Measurements from ENCODE around the gene KRT84.
A peak's percentile ranks its signal among the peaks of the same experiment; 100 is the strongest.

Gene KRT84

DNA sequence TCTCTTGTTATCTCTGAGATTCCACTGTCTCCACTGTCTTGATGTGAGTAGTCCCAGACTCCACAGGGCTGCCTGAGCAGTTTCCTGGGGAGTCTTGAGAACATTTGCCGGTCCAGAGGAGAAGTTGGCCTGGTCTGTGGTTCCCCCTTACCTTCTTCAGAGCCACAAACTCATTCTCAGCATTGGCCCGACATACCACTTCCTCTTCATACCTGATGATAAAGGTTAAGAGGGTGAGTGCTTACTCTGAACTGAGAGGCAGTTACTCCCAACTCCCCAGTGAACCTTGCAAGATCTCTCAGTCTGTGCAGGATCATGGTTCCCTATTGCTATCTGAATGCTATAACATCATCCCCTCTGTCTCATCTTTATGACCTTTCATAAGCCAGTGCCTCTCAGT, 2.6 kb downstream of the KRT84 start:
- no peak for DNase-seq

DNA sequence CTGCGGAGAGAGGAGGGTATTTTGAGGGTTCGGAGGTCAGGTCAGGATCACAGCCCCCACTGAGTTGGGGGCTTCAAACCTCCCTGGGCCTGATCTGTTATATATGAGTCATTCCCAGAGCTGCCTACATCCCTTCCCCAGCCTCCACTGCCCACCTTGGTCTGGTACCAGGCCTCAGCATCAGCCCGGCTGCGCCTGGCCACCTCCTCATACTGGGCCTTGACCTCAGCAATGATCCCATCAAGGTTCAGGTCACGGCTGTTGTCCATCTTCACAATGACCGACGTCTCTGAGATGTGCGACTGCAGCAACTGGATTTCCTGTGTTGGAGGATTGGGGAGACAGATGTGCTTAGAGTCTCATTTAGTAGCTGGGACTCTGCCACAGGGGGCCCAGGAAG, 4.2 kb downstream of the KRT84 start:
- no peak for DNase-seq

DNA sequence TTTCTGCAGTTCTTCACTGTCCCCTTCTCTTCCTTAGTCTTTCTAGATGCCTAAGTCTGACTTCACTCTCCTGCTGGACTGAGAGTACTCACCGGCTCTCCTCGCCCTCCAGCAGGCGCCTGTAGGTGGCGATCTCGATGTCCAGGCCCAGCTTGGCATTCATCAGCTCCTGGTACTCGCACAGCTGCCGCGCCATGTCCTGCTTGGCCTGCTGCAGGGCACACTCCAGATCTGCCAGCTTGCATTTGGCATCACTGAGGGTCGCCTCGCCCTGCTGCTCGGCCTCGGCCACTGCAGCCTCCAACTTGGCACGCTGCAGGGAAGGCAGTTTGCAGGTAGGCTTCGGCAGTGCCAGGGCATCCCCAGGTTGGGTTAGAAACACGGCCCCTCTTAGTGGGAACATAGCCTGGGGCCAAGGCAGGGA, 5.2 kb downstream of the KRT84 start:
- peak; percentile 10 to 55 (median 33) for DNase-seq

DNA sequence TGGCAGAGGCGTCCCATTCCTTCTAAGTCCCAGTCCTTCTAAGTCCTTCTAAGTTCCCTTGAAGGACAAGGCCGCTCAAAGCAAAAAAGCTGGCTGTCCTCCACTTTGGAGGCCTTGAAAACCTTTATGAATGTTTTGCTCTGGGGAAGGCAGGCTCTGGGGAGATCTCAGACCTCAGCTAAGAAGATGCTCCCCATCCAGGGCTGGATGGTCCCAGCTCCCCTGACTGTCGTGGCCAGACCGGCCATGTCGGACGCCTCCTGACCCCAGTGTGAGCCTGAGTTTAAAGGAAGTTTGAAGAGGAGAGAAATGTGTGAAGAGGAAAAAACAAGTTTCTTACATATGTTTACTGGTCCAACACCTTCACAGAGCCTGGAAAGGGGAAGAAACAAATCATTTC, 5.9 kb downstream of the KRT84 start:
- DNase-seq: no peak

DNA sequence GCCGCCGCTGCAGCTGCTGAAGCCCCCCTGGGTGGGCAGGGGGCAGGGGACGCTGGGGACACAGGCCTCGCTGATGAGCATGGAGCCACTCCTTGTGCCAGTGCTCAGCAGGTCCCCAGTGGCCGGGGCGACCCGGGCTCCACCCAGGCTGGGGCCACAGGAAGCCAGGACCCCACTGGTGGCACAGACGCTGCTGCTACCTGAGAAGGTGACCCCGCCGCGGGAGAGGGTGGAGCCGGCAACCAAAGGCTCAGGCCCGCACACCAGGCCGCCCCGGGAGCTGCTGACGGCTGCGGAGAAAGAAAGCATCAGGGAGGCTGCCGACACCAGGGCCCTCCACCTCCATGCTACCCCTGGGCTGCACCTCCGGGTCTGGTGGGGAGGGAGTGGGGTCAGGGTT, 7.4 kb downstream of the KRT84 start:
- no peak for DNase-seq

DNA sequence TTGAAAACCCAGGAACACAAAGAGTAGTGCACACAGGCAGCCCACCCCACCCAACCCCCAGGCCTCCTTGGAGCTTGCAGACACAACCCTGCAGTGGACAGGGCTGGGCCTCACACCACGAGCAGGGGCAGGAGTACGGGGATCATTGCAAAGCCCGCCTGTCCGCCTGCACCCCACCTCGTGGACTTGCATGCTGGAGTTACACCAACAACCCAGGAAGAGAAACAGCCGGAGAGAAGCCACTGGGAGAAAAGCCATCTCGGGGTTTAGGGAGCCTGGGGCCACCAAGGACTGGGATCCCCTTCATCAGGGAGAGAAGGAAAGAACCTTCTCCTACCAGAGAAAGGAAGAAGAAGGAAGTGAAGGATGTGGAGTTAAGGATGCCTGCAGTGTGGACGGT, 8.2 kb downstream of the KRT84 start:
- DNase-seq: no peak

DNA sequence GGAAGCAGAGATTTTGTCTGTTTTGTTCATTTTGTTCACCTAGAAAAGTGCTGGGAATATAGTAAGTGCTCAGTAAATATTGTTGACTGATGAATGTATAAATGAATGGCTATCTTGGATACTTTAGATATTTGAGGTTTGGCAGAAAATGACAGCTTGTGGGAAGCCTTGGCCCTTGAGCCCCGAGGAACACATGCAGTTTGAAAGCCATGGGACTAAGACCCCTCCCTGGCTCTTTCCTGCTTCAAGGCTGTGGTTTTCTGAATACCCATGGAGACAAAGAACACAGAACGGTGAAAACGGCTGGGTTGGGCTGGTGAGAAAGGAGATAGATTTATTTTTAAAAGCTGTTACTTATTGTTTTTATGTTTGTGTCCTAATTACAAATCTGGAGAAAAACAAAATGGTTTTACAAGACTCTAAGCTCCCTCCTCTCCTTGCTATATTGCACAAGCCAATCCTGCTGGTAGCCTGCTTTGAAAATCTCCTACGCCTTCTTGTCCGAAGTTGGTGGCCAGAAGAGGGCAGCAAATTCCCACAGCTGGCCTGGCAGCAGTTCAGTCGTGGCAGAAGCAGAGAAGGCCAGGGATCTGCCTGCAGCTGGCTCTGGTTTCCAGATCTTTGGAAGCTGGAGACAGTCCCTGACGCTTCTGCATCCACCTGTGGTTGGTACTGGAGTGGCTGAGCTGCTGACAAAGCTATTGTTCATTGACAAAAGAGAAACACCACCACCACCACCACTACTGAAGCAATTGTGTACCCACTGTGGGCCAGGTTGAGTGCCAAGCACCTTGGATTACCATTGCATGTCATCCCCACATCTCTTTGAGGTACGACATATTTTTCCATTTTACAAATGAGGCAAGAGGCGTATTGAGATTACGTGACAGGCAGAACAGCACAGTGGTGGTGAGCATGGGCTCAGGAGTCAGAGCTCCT, 13.0 kb downstream of the KRT84 start:
- peak; percentile 80 to 89 (median 87) for DNase-seq

DNA sequence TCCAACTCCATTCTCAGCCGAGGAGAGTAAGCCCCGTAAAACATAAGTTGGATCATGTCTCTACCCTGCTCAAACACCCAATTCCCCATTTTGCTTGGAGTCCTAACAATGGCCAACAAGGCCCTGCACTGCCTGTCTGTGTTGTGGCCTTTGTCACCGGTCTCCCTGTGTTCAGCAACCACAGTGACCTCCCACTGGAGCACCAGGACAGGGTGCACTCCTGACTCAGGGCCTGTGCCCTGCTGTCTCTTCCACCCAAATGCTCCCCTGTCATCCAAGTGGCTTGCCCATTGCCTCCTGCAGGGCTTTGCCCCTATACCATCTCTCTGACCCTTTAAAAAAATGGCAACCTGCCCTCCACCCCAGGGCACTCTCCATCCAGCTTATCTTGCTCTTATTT, 13.7 kb downstream of the KRT84 start:
- no peak for DNase-seq

DNA sequence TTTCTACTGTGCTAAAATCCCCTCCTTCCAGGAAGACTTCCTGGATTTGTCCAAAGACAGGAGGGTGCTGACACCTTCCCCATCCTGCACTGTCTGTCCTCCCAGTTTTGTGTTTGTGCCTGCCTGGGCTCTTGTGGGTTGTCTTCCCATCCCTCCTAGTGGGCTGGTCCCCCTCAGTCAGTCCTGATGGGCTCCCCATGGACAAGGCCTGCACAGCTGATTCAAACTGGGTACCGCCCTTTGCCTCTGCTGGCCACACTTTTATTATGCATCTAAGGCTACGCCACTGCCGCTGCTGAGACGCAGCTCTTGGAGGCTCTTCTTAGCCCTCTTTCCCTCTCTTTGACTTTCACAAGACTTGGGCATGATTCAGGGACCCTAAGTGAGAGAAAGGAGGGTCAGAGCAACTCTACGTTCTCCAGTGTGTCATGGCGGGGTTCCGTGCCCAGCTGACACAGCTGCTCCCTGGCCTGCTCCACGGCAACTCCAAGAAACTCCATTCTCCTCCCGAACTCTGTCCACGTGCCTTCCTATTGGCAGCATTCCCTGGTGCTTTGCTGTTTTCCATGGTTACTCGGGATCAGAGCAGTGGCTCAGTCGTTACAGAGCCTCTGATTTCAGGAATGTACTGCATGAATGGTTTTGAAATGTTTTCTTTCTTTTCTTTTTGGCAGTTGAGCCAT, 14.4 kb downstream of the KRT84 start:
- DNase-seq: no peak

DNA sequence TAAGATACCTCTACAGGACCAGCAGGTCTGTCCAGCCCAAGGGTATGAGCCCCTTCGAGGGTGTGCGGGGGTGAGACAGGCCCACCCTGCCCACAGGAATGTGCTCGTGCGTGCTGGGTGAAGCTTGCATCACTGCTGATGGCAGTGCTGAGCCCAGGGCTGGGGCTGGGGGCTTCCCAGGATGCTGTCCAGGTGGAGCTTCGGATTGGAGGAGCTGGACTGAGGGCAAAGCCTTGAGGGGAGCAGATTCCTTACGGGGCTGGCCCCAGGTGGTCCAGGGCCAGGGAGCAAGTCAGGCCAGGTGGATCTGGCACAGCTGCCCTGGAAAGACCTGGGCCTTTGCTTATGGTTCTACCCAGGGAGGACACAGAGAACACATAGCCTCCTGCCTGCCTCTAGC, 15.6 kb downstream of the KRT84 start:
- DNase-seq: no peak

DNA sequence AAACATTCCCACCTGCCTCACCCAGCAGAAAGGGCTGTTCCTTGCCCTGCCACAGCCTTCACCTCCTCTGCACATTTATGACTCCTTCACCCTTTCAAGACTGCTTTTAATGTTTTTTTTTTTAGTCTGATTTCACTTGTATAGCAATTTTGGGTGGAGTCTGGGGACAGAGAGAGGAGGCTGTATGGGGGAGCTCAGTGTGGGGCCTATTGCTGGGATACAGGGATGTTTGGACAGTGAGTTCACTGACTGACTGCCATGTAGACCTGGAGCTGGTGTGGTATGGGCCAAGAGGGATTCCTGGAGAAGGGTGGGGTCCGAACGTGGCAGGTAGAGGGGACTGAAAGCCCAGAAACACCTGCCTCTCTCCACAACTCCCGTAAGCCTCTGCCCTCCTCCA, 16.2 kb downstream of the KRT84 start:
- no peak for DNase-seq

DNA sequence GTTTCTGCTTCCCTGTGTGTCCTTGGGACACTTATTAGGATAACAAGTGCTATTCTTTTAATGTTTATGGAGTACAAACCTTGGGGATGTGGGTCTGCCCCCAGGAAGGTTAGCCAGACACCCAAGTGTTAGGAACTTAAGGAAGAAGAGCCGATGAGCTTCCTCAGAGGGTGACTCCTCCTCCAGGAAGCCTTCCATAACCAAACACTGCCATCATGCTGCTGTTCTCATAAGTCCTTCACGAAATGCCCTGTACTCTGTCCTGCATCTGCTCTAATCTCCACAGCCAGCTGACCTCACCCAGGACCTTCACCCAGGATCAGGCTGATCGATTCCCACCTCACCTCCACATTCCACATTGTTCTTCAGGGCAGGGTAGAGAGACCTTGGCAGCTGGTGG, 16.9 kb downstream of the KRT84 start:
- no peak for DNase-seq

DNA sequence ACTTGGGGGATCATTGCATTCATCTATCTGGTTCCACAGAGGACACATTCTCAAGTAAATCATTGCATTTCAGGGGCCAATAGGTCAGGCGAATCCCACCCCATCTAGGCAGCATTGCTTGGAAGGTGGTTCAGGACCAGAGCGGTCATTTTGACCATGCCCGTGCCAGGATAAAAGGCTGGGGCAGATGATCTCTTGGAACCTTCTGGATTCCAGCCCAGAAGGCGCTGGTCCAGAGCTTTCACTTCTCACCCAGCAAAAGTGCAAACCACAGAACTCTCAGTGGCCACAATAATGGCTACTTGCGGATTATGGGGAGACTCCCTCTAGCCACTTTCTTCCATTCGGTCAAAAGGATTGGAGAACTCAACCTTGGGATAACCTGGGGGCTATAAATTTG, 17.6 kb downstream of the KRT84 start:
- DNase-seq: no peak

DNA sequence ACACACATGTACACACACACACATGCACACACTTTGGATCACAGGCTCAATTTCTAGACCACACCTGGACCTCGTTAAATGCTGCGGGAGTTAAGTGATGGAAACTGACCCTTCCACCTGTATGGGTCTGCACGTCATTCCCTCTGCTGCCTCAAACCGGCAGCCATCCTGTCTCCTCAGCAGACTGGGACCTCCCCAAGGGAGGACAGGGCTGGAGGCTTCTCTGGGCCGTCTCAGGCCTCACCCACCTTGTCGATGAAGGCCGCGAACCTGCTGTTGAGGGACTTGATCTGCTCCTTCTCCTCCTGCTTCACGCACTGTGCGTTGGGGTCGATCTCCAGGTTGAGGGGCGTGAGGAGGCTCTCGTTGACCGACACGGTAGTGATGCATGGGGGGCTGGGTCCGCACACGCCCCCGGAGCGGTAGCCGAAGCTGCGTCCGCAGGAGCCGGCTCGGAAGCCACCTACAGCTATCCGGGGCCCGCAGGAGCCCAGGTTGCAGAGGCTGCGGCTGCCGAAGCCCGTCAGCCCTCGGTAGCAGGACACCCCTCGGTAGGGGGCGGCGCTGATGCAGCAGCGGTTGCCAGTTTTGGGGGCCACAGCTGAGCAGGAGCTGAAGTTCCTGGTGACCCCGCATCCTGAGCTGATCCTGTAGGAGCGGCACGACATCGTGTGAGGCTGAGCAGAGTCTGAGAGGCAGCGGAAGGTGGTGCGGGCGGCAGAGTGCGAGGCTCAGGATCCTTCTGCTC, 18.5 kb downstream of the KRT84 start, which contains the start of gene KRT85:
TSS of gene KRT85 (minus strand) at position 744 of the 748 bp plus-strand sequence. CDS start at position 668, 76 bp downstream.
- DNase-seq: no peak

DNA sequence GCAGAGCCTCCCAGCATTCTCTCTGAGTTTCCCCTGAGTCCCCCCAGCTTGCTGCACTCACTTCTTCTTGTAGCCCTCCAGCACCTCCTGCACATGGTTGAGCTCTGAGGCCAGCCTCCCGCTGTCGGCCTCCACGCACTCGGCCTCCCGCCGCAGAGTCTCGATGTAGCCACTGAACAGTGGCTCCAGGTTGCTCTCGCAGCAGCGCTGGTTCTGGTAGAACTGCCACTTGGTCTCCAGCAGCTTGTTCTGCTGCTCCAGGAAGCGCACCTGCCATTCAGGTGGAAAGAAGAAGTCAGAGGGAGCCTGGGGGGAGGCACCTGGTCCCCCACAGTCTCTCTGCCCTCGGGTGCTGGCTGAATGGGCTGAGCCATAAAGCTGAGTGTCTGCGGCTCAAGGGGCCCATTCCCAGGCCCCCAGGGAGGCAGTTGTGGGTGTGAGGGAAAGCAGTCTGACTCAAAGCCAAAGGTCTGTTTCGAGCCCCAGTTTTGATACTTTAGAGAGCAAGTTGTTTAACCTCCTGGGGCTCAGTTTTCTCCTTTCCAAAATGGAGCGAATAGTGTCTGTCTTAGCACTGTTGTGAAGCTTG, 20.5 kb downstream of the KRT84 start:
- no peak for DNase-seq

DNA sequence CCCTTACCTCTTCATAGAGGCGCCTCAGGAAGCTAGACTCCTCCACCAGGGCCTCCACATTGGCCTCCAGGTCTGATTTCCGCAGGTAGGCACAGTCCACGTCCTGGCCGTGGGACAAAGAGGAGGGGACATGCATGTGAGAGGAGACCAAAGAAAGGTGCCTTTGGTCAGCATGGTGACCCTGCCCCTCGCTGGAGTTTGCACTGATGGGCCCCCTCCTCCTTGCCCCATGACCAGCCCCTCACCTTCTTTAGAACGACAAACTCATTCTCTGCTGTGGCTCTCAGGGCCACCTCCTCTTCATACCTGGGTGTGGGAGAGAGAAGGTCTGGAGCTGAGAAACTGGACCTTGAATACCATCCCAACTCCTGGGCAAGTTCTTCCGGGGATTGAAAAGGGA, 21.4 kb downstream of the KRT84 start:
- no peak for DNase-seq

DNA sequence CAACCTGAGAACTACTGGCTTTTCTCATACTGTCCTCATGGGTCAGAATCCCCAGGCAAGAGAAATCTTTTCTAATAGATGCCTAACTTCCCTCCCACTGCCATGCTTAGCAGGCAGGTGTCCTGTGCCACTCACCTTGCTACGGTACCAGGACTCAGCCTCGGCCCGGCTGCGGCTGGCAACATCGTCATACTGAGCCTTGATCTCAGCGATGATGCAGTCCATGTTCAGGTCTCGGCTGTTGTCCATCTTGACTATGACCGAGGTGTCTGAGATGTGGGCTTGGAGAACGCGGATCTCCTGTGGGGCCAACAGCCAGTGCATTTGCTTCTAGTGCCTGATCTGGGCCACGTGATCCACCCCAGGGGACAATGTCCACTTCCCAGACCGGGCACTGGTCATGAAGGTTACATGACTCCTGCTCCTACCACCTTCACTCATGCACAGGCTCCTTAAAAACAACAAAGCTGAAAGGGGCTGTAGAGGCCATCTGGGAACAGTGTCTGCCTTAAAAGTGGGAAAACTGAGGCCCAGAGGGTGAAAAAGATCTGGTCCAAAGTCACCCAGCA, 22.3 kb downstream of the KRT84 start:
- DNase-seq: no peak

DNA sequence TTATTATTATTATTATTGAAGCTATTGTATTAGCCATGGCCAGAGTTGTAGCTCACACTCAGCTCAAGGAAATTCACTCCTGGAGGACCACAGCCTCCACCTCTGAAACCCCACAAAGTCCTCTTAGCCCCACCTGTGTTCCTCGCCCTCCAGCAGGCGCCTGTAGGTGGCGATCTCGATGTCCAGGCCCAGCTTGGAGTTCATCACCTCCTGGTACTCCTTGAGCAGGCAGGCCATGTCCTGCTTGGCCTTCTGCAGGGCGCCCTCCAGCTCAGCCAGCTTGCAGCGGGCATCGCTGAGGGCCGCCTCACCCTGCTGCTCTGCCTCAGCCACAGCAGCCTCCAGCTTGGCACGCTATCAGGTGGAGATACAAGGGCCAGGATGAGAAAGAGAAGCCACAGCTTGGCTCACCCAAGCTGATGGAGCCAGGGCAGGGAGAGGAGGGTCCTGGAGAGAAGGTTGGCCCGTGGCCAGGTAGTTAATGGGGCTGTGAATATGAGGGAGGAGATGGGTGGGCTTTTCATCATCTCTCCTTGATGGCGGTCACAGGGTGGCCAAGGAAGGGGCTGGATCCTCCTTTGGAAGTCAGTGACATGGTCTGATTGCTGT, 23.2 kb downstream of the KRT84 start:
- no peak for DNase-seq

DNA sequence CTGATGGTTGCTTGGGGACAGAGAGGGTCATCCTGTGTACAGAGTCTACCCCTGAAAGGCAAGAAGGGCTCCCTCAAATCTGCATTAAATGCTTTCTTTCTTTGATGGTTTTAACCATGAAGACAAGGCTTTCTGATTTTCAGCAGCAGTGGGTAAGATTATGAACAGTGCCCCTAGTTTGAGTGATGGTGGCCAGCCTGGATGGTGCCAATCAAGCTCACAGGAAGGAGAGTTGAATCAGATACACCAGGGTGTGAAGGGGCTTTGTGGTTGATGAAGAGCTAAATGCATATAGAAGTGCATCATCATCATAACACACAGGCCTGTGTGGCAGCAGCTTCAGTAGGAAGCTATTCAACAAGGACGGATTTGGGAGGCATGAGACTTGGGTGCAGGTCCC, 23.9 kb downstream of the KRT84 start:
- DNase-seq: no peak

DNA sequence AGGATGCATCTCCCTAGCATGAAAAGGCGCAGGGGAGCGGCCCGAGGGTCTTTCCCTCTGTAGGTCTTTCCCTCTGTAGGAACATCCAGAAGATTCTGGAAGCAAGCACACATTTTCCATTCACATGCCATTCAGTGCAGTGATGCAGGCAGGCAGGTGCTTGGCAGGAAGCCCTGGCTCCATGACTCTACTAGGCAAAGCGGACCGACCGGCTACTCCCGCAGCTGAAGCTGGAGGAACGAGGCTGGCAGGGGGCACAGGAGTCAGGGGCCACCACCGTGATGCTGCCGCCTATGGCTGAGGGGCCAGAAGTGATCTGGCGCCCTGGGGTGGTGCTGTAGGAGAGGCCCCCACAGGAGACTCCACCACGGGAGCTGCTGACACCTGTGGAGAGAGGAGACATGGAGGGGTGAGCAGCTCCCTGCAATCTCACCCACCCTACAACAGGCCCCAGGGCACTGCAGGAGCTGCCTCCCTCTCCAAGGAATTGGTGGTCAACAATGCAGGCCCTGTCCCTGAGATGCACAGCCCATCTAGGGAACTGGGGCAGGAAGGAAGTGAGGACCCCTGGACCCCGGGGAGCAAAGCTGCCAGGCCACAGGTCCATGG, 24.7 kb downstream of the KRT84 start:
- no peak for DNase-seq

DNA sequence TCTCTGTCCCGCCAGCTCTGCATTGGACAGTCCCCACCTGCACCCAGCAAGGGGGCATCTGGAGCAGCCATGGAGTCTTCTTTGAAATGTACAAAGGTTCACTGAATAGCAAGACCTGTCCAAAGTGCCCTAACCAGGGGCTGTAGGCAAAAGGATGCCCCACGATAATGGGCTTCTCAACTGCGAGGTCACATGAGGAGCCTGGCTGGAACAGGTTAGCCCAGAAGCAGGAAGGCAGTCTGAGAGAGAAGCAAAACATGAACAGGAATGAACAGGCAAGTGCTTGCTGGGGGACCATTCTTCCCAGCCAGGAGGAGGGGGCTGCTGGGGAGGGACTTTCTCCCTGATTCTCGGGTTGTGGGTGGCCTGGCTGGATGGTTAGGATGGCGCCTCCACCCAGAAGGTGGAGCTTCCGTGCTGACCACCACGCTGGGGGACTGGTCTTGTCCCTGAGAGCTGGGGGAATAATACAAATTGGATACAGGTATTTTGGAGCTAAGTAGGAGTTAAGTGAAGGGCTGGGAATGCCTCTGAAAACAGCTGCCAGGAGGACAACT, 25.3 kb downstream of the KRT84 start:
- no peak for DNase-seq

Data from suppressor macrophage (primary cell).